ENCODE results near the gene HES1.
"Not testable (repeated sequence)": the region's sequence is repeated elsewhere in the genome, so short reads cannot be mapped to it uniquely, and the experiment has no call there.

HES1 gene, protein sequence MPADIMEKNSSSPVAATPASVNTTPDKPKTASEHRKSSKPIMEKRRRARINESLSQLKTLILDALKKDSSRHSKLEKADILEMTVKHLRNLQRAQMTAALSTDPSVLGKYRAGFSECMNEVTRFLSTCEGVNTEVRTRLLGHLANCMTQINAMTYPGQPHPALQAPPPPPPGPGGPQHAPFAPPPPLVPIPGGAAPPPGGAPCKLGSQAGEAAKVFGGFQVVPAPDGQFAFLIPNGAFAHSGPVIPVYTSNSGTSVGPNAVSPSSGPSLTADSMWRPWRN

DNA sequence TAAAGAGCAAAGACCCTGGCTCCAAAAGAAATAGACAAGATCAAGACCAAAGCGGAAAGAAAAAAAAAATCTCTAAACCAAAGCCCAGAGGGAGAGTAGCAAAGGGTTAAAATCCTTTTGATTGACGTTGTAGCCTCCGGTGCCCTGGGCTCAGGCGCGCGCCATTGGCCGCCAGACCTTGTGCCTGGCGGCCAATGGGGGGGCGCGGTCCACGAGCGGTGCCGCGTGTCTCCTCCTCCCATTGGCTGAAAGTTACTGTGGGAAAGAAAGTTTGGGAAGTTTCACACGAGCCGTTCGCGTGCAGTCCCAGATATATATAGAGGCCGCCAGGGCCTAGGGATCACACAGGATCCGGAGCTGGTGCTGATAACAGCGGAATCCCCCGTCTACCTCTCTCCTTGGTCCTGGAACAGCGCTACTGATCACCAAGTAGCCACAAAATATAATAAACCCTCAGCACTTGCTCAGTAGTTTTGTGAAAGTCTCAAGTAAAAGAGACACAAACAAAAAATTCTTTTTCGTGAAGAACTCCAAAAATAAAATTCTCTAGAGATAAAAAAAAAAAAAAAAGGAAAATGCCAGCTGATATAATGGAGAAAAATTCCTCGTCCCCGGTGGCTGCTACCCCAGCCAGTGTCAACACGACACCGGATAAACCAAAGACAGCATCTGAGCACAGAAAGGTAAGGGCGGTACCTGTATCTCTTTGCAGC lies at the start of gene HES1:
Gene HES1, plus strand, starts transcription at position 343 of the 713 bp plus-strand sequence. Its CDS starts 233 bp downstream, at position 576.
- DNase-seq, result peak; percentile 96

GRCh38 chr3:194086388-194087075 lies 49.4 kb upstream of the HES1 start:
- no peak for DNase-seq

DNA sequence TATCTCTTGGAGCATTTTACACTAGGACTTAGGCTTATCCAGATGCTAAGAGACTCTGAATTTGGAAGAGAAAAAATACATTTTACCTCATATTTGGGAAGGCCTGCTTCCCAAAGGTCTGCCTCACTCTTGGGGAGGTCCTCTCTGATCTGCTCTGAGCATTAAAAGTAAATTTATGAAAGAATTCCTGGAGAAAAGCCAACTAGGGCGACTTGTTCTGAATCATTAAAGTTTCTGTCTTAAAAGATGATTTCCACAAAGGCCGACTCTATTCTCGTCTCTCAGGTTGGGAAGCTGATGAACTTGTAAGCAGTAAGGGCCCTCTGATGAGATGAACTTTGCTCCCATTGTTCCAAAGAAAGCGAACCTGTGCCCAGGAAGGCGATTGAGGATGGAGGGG lies 48.7 kb upstream of the HES1 start:
- no peak for DNase-seq

- no peak for DNase-seq
Observed at GRCh38 chr3:194087995-194088855, 47.7 kb upstream of the HES1 start.

- DNase-seq, result peak; percentile 71
Observed at GRCh38 chr3:194089357-194090177, 46.4 kb upstream of the HES1 start.

DNA sequence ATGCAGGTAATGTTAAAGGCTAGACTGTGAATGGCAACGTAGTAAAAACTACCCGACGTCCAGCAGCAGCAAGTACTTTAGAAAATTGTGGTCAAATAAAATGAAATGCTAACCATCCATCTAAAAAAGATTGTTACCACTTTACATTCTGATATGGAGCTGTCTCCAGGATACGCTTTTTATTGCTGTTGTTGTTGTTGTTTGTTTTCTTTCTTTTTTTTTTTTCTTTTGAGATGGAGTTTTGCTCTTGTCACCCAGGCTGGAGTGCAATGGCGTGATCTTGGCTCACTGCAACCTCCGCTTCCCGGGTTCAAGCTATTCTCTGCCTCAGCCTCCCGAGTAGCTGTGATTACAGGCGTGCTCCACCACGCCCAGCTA lies 45.8 kb upstream of the HES1 start:
- DNase-seq, result not testable (repeated sequence)

DNA sequence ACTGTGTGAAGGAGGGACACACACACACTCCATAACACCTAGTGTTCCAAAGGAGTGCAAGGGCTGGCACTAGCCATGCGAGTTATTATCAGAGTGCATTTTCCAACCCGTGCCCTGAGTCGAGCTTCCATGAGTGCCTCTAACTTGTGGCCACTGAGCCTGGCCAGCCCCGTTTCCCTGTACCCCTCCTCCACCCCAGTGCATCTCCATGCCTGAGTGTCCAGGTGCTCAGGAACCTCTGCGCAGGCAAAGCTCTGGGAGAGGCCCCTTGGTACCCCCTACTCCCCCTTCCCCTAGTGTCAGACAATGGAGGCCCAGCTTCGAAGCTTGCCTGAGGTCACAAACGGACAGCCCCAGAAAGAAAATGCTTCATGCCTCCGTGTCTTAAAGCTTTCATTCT lies 45.2 kb upstream of the HES1 start:
- no peak for DNase-seq

- no peak for DNase-seq
Observed at GRCh38 chr3:194091141-194091540, 44.8 kb upstream of the HES1 start.

DNA sequence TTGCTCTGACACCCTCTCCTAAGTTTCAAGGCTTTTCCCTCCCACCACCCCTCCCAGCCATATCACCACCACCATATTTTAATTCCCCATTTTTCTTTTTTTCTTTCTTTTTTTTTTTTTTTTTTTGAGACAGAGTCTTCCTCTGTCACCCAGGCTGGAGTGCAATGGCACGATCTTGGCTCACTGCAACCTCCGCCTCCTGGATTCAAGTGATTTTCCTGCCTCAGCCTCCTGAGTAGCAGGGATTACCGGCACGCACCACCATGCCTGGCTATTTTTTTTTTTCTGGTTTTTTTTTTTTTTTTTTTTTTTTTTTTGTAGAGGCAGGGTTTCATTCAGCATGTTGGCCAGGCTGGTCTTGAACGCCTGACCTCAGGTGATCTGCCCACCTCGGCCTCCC lies 44.1 kb upstream of the HES1 start:
- not testable (repeated sequence) for DNase-seq

DNA sequence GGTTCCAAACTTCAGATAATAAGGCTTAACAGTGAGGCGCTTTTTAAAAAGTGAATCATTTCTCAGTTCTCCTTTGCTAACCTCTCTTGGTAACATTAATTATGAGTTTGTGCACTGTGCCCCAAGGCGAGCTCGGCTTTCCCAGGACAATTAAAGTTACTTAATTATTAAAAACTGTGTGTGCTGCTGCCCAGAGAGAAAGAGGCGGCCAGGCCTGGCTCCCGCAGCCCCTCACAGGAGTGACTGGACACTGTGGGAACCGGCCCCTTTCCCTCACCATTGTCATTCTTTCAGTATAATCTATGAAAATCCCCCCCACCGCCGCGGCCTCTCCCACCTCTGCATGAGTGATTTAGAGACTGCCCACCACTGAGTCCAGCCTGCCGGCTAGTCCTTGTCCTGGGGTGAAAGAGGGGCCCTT lies 43.1 kb upstream of the HES1 start:
- DNase-seq, result no peak

DNA sequence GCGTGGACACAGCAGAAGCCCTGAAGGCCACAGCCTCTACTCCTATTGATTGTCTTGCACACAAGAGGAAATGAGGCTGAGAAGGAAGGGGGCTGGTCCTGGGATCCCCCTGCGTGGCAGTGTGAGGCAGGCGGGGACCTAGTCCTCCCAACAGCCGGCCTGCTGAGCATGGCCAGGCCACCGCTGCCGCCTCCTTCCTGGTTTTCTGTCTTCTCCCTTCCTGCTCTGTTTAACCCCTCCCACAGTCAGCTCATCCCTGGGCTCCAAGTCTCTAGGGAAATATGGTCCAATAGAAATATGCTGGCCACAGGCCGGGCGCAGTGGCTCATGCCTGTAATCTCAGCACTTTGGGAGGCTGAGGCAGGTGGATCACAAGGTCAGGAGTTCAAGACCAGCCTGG lies 42.1 kb upstream of the HES1 start:
- DNase-seq, result no peak

GRCh38 chr3:194095464-194095863 lies 40.5 kb upstream of the HES1 start:
- DNase-seq, result peak; percentile 39

DNA sequence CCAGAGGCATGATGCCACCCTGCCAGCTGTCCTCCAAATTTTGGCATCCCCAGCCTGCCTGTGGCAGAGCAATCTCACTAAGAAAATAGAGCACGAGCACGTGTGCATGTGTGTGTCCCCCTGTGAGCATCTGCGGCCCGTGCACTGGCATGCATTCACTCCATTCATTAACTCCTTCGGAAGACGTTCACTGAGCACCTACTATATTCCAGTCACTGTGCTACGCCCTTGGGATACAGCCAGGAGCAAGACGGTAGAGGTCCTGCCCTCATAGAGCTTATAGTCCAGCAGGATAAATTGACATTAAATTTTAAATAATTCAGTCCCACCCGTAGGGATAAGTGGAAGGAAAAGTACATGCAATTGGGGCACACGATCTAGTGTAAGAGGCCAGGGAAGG lies 40.0 kb upstream of the HES1 start:
- DNase-seq, result no peak

GRCh38 chr3:194097141-194097882 lies 38.6 kb upstream of the HES1 start:
- DNase-seq, result no peak

DNA sequence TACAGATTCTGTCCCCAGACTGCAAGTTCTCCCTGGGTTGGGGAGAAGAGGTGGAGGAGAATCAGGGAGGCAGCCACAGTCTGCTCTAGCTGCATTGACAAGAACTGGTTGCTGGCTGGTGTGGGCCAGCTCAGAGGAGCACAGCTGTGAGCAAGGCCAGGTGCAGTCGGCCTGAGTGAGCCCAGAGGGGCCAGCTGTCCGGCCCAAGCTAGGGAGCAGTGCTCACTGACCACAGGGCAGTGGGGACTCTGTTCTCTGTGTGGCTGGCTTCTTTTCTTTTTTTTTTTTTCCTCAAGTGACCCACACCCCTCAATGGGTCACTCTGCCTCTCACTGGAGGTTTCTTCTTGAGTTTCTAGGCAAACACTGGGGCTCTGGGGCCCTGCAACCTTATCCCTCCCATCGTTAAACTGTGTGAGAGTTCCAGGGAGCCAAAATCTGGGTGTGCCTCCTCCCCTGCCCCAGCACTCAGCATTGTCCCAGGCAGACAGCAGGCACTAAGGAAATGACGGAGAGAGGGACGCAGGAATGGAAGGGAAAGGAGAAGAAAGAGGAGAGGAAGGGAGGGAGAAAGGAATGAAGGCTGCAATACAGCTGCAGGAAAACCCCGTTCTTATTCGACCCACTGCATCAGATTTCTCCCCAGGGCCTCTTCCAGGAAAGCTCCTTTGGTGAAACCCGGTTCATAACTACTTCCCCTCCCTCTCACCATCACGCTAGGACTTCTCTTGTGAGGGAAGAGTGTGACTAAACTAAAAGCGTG lies 37.7 kb upstream of the HES1 start:
- DNase-seq, result no peak

- DNase-seq, result no peak
Observed at GRCh38 chr3:194098843-194099183, 37.1 kb upstream of the HES1 start.

- DNase-seq, result no peak
Observed at GRCh38 chr3:194099215-194099614, 36.7 kb upstream of the HES1 start.

GRCh38 chr3:194100856-194101390 lies 35.0 kb upstream of the HES1 start:
- no peak for DNase-seq

DNA sequence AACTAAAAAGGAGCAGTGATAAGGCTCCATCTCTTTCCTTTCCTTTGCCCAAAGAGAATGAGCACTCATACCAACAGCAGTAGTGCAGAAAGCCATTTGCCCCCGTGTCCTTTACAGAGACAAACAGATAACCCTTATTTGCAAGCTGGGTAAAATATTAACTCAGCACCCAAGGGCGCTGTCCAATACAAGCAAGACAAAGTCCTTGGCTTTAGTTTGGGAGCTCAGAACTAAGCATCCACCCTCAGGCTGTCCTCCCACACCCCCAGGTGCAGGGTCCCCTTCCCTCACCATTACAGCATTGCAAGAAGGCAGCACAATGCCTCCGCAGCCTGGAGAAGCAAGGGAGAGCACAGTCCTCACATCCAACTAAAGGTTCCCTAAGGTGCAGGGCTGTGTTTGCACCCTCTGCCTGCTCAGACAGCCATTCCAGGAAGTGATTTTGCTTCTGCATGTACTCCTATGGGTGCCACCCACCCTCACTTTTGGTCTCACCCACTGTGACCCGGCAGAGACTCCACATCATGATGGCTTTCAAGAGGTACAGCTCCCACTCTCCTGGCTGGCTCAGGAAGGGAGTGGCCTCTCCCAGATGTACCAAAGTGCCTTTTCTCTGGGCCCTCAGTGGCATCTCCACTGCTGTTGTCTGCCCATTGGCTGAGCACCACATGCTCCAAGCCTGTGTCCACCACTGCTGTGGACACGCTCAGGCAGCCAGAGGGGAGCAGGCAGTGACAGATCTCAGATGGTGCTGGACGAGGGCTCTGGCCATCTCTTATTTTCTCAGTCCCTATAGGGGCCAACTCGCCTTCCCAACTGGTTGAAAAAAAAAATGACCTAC lies 34.1 kb upstream of the HES1 start:
- no peak for DNase-seq

All from DMS 273 treated with DMSO at 0.1 percent for 48 hours (cell line).